Measurements from ENCODE around the gene DEPDC5. TPM values are rescaled to one million over a fixed set of nuclear protein-coding genes. Genes with fewer than 3 reads are reported as not detected.

DEPDC5 gene
- total RNA-seq, 1 experiment from 2014 or later: 13.3 TPM

- BruUV-seq (replicated peaks): no TSS peak
- peaks cover 30% of the 10 kb centered on the region for H3K36me3 Mint-ChIP-seq (ENCODE audit: insufficient read depth, unreplicated experiment)
- H3K9me3 Mint-ChIP-seq (ENCODE audit: unreplicated experiment): no peaks in the 10 kb centered on the region
- no peak overlapping the region for H3K4me3 Mint-ChIP-seq (ENCODE audit: unreplicated experiment)
- H3K27ac Mint-ChIP-seq (ENCODE audit: low read depth, unreplicated experiment): no peak overlapping the region
- ChIA-PET POLR2A (no interaction called here), CTCF (no interaction called here)
- no peak for TF ChIP-seq CTCF (IDR thresholded peaks at IDR 0.05; ENCODE audit: unreplicated experiment)
- intact Hi-C loops (cut with micrococcal nuclease): no loop called here
- DNase-seq (ENCODE audit: unreplicated experiment): no peak
- H3K27me3 Mint-ChIP-seq (ENCODE audit: insufficient read depth, unreplicated experiment): no peaks in the 10 kb centered on the region
- no peaks in the 10 kb centered on the region for H3K4me1 Mint-ChIP-seq (ENCODE audit: insufficient read depth, unreplicated experiment)
These were observed 152.3 kb downstream of the DEPDC5 start for GRCh38 chr22:31906086-31906485.

GRCh38 chr22:31906569-31906968, 152.8 kb downstream of the DEPDC5 start:
- intact Hi-C loops (cut with micrococcal nuclease): no loop called here
- H3K27me3 Mint-ChIP-seq (ENCODE audit: insufficient read depth, unreplicated experiment): no peaks in the 10 kb centered on the region
- H3K4me3 Mint-ChIP-seq (ENCODE audit: unreplicated experiment): no peak overlapping the region
- ChIA-PET CTCF (no interaction called here), POLR2A (no interaction called here)
- TF ChIP-seq CTCF (IDR thresholded peaks at IDR 0.05; ENCODE audit: unreplicated experiment): no peak
- no peaks in the 10 kb centered on the region for H3K9me3 Mint-ChIP-seq (ENCODE audit: unreplicated experiment)
- peaks cover 30% of the 10 kb centered on the region for H3K36me3 Mint-ChIP-seq (ENCODE audit: insufficient read depth, unreplicated experiment)
- DNase-seq (ENCODE audit: unreplicated experiment): no peak
- no TSS peak for BruUV-seq (replicated peaks)
- H3K27ac Mint-ChIP-seq (ENCODE audit: low read depth, unreplicated experiment): no peak overlapping the region
- no peaks in the 10 kb centered on the region for H3K4me1 Mint-ChIP-seq (ENCODE audit: insufficient read depth, unreplicated experiment)

- no peak for DNase-seq (ENCODE audit: unreplicated experiment)
- Mint-ChIP-seq H3K9me3 (ENCODE audit: unreplicated experiment) (no peaks in the 10 kb centered on the region), H3K4me3 (ENCODE audit: unreplicated experiment) (no peak overlapping the region), H3K36me3 (ENCODE audit: insufficient read depth, unreplicated experiment) (peaks cover 22% of the 10 kb centered on the region), H3K4me1 (ENCODE audit: insufficient read depth, unreplicated experiment) (no peaks in the 10 kb centered on the region), H3K27me3 (ENCODE audit: insufficient read depth, unreplicated experiment) (no peaks in the 10 kb centered on the region), H3K27ac (ENCODE audit: low read depth, unreplicated experiment) (no peak overlapping the region)
- intact Hi-C loops (cut with micrococcal nuclease): no loop called here
- TF ChIP-seq CTCF (IDR thresholded peaks at IDR 0.05; ENCODE audit: unreplicated experiment): no peak
- CTCF ChIA-PET: interaction anchor here (0.7 kb wide), 1 partner anchor 15 kb away, joined by 3 read pairs; no protein-coding TSS in a partner anchor
- POLR2A ChIA-PET: no interaction called here
- BruUV-seq (replicated peaks): no TSS peak
These were observed 156.2 kb downstream of the DEPDC5 start for GRCh38 chr22:31909977-31910376.

GRCh38 chr22:31911565-31912406, 158.0 kb downstream of the DEPDC5 start:
- ChIA-PET POLR2A (interaction anchor here (0.8 kb wide), 1 partner anchor 35 kb away, joined by 3 read pairs; no protein-coding TSS in a partner anchor), CTCF (interaction anchor here (0.6 kb wide), 1 partner anchor 16 kb away, joined by 3 read pairs; no protein-coding TSS in a partner anchor)
- TF ChIP-seq CTCF (IDR thresholded peaks at IDR 0.05; ENCODE audit: unreplicated experiment): no peak
- Mint-ChIP-seq H3K4me3 (ENCODE audit: unreplicated experiment) (no peak overlapping the region), H3K4me1 (ENCODE audit: insufficient read depth, unreplicated experiment) (no peaks in the 10 kb centered on the region), H3K27ac (ENCODE audit: low read depth, unreplicated experiment) (no peak overlapping the region), H3K36me3 (ENCODE audit: insufficient read depth, unreplicated experiment) (peaks cover 15% of the 10 kb centered on the region), H3K9me3 (ENCODE audit: unreplicated experiment) (no peaks in the 10 kb centered on the region), H3K27me3 (ENCODE audit: insufficient read depth, unreplicated experiment) (no peaks in the 10 kb centered on the region)
- DNase-seq (ENCODE audit: unreplicated experiment): no peak
- BruUV-seq (replicated peaks): no TSS peak
- intact Hi-C loops (cut with micrococcal nuclease): no loop called here

Data from MCF 10A (cell line).